Pancreas (tissue), 10 donors: ENCODE results near the gene BTF3. TPM values are rescaled to one million over a fixed set of nuclear protein-coding genes. Genes with fewer than 3 reads are reported as not detected.
A peak's percentile ranks its signal among the peaks of the same experiment; 100 is the strongest.
"Not testable (repeated sequence)": the region's sequence is repeated elsewhere in the genome, so short reads cannot be mapped to it uniquely, and the experiment has no call there.

Source experiments
- ATAC-seq, 4 donors: fragments of 200-7000 bp; cut with Tn5 transposase; one replicate each; pipeline versions ENCODE4 v1.8.0 to v1.9.1; 2020; ENCODE audit warnings: mild to moderate bottlenecking in 4 of 4, moderate library complexity in 4 of 4
- DNase-seq, 6 donors: peaks; one replicate each; pipeline ENCODE4 v3.0.0-alpha.2; 2020
- FAIRE-seq: peaks from 2 replicates; lab custom pipeline; 2012; peaks lifted over from hg19 to GRCh38; lab: Jason Lieb, UNC
- H3K27ac ChIP-seq, 4 donors: fragments of 200-600 bp; sonication (generic); 1 replicate in 3 of 4; 2 replicates in 1 of 4; pipeline versions ENCODE4 v1.5.0 to v1.8.0; 2020
- H3K27me3 ChIP-seq, 4 donors: fragments of 200-600 bp; one replicate each; pipeline ENCODE4 v1.8.0; 2021
- H3K36me3 ChIP-seq, 3 donors: fragments of 200-600 bp; sonication (generic) in 1 of 3; one replicate each; pipeline versions ENCODE4 v1.5.0 to v1.8.0; 2020 to 2021
- H3K4me1 ChIP-seq, 3 donors: fragments of 200-600 bp; one replicate each; pipeline ENCODE4 v1.8.0; 2021
- H3K4me3 ChIP-seq, 4 donors: fragments of 200-600 bp; sonication (generic) in 2 of 4; one replicate each; pipeline versions ENCODE4 v1.5.0 to v1.8.0; 2020 to 2021
- H3K9me3 ChIP-seq, 4 donors: fragments of 200-600 bp; one replicate each; pipeline ENCODE4 v1.8.0; 2021
- WGBS, 2 donors: extraction: QIAGEN DNeasy Blood & Tissue Kit; methylation state at CpG; one replicate each; pipeline ENCODE4 v1.1.7; 2013; 5-methylcytosine and 5-hydroxymethylcytosine counted together
- intact Hi-C, 3 donors: fragments of 100-400 bp; cut with DNase I; formaldehyde crosslinking; loops; one replicate each; pipeline versions ENCODE4 v1.11.1 to v1.14.2; 2022
- polyA plus RNA-seq, 2 donors: library from polyadenylated mRNA; stranded (reverse); fragments of 200-250 nt; gene quantifications; one replicate each; pipeline ENCODE4 v1.2.3, GENCODE V29; 2013
- total RNA-seq, 6 donors: library from RNA; stranded (reverse); fragmentation: NEBNext Ultra II Directional in 4 of 6; extraction: Animal tissue kit (Norgen Biotek cat#: 25700) in 4 of 6; gene quantifications; one replicate each; pipeline versions ENCODE4 v1.2.1 to v1.2.4, GENCODE V29; 2021 to 2023
- TF ChIP-seq, protein P1 (sequence below), 4 donors: fragments of 200-600 bp; sonication (generic) in 3 of 4; IDR thresholded peaks; one replicate each; pipeline versions ENCODE4 v1.5.0 to v1.8.0; 2021; ENCODE audit warnings: antibody characterized with exemption in 4 of 4
- donor health status: healthy with polysubstance abuse.
- donor health status: DM: no; HTN: no; CAD: no; lungs with moderate emphysema.
- donor health status: DM: no; HTN: no; CAD: no.
- donor health status: control.
- donor health status: control.
- donor health status: Bipolar disorder and iron deficiency.
- donor health status: DM: yes; HTN: yes; CAD: no.
- donor health status: DM: no; HTN: no; CAD: no.
- donor health status: DM: no; HTN: no; CAD: no.
- donor health status: DM: yes; HTN: yes; CAD: no.

The BTF3 gene
- total and polyA plus RNA-seq, 8 donors, result 203 to 366 (median 292) TPM

DNA sequence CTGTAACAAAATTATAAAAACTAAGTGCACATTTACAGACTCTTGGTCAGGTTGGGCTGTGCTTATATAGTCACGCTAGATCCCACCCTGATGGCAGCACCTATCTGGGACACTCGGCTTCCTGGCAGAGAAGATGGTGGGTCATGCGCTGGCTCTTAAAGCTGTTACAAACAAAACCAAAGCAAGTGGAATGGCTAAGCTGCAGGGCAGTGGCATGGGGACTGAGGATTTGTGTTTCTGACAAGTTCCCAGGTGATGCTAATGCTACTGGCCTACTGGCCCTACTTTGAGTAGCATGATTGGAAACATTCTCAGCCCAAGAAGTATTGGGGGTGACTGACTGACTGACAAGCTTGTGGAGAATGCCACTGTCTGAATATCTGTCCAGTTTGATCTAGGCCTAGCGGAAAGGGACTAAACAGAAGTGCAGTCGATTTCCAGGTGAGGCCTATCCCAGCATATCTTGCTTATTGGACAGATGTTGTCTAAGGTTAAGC, 8.3 kb downstream of the BTF3 start:
- ATAC-seq (peak in 1 of 4 donors; percentile 26), FAIRE-seq (no peak), DNase-seq (no peak)
- Histone ChIP-seq H3K9me3 (no peaks in the 10 kb centered on the region), H3K4me1 (peaks cover 0 to 6% (median 4%) of the 10 kb centered on the region in 3 donors), H3K4me3 (no peak overlapping the region), H3K36me3 (peaks cover 0 to 47% (median 17%) of the 10 kb centered on the region in 3 donors), H3K27ac (no peak overlapping the region), H3K27me3 (no peaks in the 10 kb centered on the region)
- TF ChIP-seq, protein P1, sequence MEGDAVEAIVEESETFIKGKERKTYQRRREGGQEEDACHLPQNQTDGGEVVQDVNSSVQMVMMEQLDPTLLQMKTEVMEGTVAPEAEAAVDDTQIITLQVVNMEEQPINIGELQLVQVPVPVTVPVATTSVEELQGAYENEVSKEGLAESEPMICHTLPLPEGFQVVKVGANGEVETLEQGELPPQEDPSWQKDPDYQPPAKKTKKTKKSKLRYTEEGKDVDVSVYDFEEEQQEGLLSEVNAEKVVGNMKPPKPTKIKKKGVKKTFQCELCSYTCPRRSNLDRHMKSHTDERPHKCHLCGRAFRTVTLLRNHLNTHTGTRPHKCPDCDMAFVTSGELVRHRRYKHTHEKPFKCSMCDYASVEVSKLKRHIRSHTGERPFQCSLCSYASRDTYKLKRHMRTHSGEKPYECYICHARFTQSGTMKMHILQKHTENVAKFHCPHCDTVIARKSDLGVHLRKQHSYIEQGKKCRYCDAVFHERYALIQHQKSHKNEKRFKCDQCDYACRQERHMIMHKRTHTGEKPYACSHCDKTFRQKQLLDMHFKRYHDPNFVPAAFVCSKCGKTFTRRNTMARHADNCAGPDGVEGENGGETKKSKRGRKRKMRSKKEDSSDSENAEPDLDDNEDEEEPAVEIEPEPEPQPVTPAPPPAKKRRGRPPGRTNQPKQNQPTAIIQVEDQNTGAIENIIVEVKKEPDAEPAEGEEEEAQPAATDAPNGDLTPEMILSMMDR (IDR thresholded peaks at IDR 0.05), result no peak
- intact Hi-C loops, result no loop called here
- 85% methylated on average over 5 of the region's 5 CpGs for WGBS, 2 donors

- WGBS, 2 donors, result 42 to 47% methylated on average over 2 of the region's 2 CpGs
- no peaks in the 10 kb centered on the region for H3K9me3 ChIP-seq
- intact Hi-C loops, result no loop called here
- H3K27ac ChIP-seq, result peak overlapping the region in 1 of 4 donors; percentile 17
- H3K4me3 ChIP-seq, result no peak overlapping the region
- H3K27me3 ChIP-seq, result no peaks in the 10 kb centered on the region
- TF ChIP-seq, protein P1 (IDR thresholded peaks at IDR 0.05), result no peak
- H3K36me3 ChIP-seq, result peaks cover 0 to 42% (median 17%) of the 10 kb centered on the region in 3 donors
- DNase-seq (no peak), FAIRE-seq (no peak), ATAC-seq (peak in 2 of 4 donors; percentile 14 to 34)
- peaks cover 0 to 6% (median 4%) of the 10 kb centered on the region in 3 donors for H3K4me1 ChIP-seq
Measured at GRCh38 chr5:73507062-73507461, 8.8 kb downstream of the BTF3 start.

DNA sequence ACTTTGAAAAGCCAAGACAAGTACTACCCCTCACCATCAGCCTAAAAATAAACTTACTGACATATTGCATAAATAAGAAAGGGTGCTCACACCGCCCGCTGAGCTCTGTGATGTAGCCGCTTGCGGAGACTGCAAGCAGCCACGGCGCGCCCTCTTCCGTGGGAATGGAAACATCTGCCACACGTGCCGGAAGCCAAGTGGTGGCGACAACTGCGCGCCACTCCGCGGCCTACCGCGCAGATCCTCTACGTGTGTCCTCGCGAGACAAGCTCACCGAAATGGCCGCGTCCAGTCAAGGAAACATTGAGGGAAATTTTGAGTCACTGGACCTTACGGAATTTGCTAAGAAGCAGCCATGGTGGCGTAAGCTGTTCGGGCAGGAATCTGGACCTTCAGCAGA, 10.3 kb downstream of the BTF3 start:
- H3K9me3 ChIP-seq, intact Hi-C loops, DNase-seq, H3K4me3 ChIP-seq, H3K27ac ChIP-seq, FAIRE-seq, H3K27me3 ChIP-seq, H3K4me1 ChIP-seq: not testable (repeated sequence)
- peak; percentile 43 to 68 (median 50) for ATAC-seq
- 95 to 98% methylated on average over 26 of the region's 26 CpGs for WGBS, 2 donors
- peaks cover 0 to 28% (median 9%) of the 10 kb centered on the region in 3 donors for H3K36me3 ChIP-seq

- intact Hi-C loops, result no loop called here
Measured at GRCh38 chr5:73513996-73514395, 15.8 kb downstream of the BTF3 start.

GRCh38 chr5:73514418-73514817, 16.2 kb downstream of the BTF3 start:
- FAIRE-seq (no peak), ATAC-seq (peak in 1 of 4 donors; percentile 11), DNase-seq (no peak)
- WGBS, 2 donors, result 73 to 81% methylated on average over 2 of the region's 2 CpGs
- TF ChIP-seq, protein P1 (IDR thresholded peaks at IDR 0.05), result no peak
- Histone ChIP-seq H3K36me3 (no peaks in the 10 kb centered on the region), H3K27ac (no peak overlapping the region), H3K27me3 (no peaks in the 10 kb centered on the region), H3K9me3 (no peaks in the 10 kb centered on the region), H3K4me3 (no peak overlapping the region), H3K4me1 (no peaks in the 10 kb centered on the region)
- intact Hi-C loops, result no loop called here

More at GRCh38 chr5:73513996-73514395, 15.8 kb downstream of the BTF3 start:
- FAIRE-seq (no peak), ATAC-seq (peak in 2 of 4 donors; percentile 50 to 59), DNase-seq (no peak)
- Histone ChIP-seq H3K36me3 (no peaks in the 10 kb centered on the region), H3K27ac (no peak overlapping the region), H3K27me3 (no peaks in the 10 kb centered on the region), H3K9me3 (no peaks in the 10 kb centered on the region), H3K4me3 (no peak overlapping the region), H3K4me1 (no peaks in the 10 kb centered on the region)
- WGBS, 2 donors, result 62 to 89% methylated on average over 3 of the region's 3 CpGs
- TF ChIP-seq, protein P1 (IDR thresholded peaks at IDR 0.05), result no peak
